GM13976 (cell line): ENCODE results near the gene ERCC8.

Experiments used
- DNase-seq: peaks from one replicate; pipeline ENCODE4 v3.0.0; 2012; ENCODE audit warnings: low spot score
- CTCF ChIP-seq: IDR thresholded peaks from 2 replicates; pipeline ENCODE4 v1.5.1; 2012; ENCODE audit warnings: borderline replicate concordance, mild to moderate bottlenecking; ENCODE audit not compliant: insufficient read depth; ENCODE audit errors: extremely low read depth, missing control alignments, control extremely low read depth
- in situ Hi-C: fragments of 300-500 bp; cut with MboI; formaldehyde crosslinking; loops from one replicate; pipeline ENCODE4 v1.12.0; 2022; ENCODE audit warnings: low sequenced_read_pairs, mixed read lengths, inconsistent platforms; ENCODE audit not compliant: unreplicated experiment

Gene ERCC8

GRCh38 chr5:60927450-60927849, 17.4 kb downstream of the ERCC8 start:
- in situ Hi-C loops: loop anchor here (25.0 kb wide), 1 partner anchor 240 kb away; no protein-coding TSS in a partner anchor
- no peak for DNase-seq
- TF ChIP-seq CTCF: no peak

GRCh38 chr5:60918466-60918865, 26.4 kb downstream of the ERCC8 start:
- in situ Hi-C loops: no loop called here
- DNase-seq: no peak
- no peak for TF ChIP-seq CTCF

DNA sequence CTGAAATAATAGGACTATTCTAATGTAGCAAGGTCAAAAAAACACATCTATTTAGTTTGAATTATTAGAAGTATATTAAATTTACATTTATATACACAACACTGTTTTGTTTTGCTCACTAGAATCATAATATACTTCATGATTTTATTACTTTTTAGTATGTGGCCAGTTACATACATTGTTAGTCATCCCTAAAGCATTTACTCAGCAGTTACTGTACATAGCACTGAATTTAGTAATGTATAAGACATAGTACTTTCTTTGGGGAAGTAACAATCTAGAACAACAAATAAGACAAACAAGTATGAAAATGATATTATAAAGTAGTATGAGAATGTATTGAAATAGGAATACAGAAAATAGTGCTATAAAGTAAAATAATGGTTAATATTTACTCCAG, 28.2 kb downstream of the ERCC8 start:
- TF ChIP-seq CTCF: no peak
- DNase-seq: no peak
- in situ Hi-C loops: no loop called here

GRCh38 chr5:60903356-60903755, 41.5 kb downstream of the ERCC8 start:
- no peak for TF ChIP-seq CTCF
- no peak for DNase-seq
- in situ Hi-C loops: no loop called here

DNA sequence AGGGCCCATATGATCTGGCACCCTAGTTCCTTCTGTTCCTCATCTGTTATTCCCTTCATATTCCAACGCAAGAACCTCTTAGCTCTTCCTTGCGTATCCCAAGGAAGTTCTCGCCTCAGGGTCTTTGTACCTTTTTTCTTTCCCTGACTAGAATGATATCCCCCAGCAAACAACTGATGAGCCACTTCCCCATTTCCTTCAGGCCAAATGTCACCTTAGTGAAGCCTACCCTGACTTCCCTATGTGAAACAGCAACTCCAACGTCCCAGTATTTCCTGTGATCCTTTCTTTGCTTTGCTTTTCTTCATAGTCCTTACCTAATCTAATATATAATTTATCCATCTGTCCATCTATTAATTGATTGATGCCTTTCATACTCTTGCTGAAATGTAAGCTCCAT, 47.9 kb downstream of the ERCC8 start:
- DNase-seq: no peak
- no peak for TF ChIP-seq CTCF
- in situ Hi-C loops: no loop called here

DNA sequence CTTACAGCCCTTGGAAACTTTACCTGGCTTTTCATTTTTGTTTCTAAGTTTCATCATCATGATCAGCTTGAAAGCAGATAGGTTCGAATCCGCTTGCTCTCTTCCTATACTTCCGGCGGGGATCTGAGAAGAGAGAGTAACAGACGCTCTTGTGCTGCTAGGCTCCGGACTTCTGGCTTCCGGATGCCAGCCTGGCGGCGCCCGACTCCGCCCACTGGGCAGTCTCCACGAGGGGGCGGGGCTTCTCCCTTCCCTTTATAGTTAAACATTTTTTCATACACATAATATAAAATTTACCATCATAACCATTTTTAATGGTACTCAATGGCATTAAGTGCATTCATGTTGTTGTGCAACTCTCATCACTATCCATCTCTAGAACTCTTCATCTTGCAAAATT, 51.3 kb downstream of the ERCC8 start:
- no peak for DNase-seq
- in situ Hi-C loops: no loop called here
- no peak for TF ChIP-seq CTCF

GRCh38 chr5:60891667-60892066, 53.2 kb downstream of the ERCC8 start:
- TF ChIP-seq CTCF: no peak
- in situ Hi-C loops: no loop called here

More at GRCh38 chr5:60891667-60892066, 53.2 kb downstream of the ERCC8 start:
- DNase-seq: no peak
